ENCODE results near the gene CCNL1.

GRCh38 chr3:157147099-157147803 is 12.7 kb downstream of the CCNL1 start:
- no peak for TF ChIP-seq CTCF (IDR thresholded peaks at IDR 0.05; ENCODE audit: low read length)
- TF ChIP-seq EZH2phosphoT487 (IDR thresholded peaks at IDR 0.05; ENCODE audit: low read length) = no peak
